Stimulated activated effector memory CD8-positive, alpha-beta T cell treated with anti-CD3 and anti-CD28 coated beads, Interleukin-12 subunit alpha, Interleukin-12 subunit beta, amount 100 ng/mL, for 72 hours (primary cell): Measurements from ENCODE around the gene OR6C74.
A peak's percentile ranks its signal among the peaks of the same experiment; 100 is the strongest.

Source experiments
- ATAC-seq: fragments of 150-1000 bp; cut with Tn5 transposase; 2 replicates; pipeline ENCODE4 v1.10.0; 2021
- DNase-seq, 2 donors: peaks; one replicate each; pipeline ENCODE4 v3.0.0; 2021 to 2022; ENCODE audit warnings: low spot score in 2 of 2
- H3K27ac Mint-ChIP-seq: one replicate; pipeline ENCODE4 v1.8.0; 2022; ENCODE audit warnings: mild to moderate bottlenecking, mixed read lengths
- H3K36me3 Mint-ChIP-seq: one replicate; pipeline ENCODE4 v1.8.0; 2022; ENCODE audit warnings: mild to moderate bottlenecking, mixed read lengths
- H3K4me1 Mint-ChIP-seq: one replicate; pipeline ENCODE4 v1.8.0; 2022; ENCODE audit warnings: mixed read lengths
- H3K4me3 Mint-ChIP-seq: one replicate; pipeline ENCODE4 v1.8.0; 2022; ENCODE audit warnings: mild to moderate bottlenecking, mixed read lengths
- H3K9me3 Mint-ChIP-seq: one replicate; pipeline ENCODE4 v1.8.0; 2022; ENCODE audit warnings: mixed read lengths

OR6C74 gene

DNA sequence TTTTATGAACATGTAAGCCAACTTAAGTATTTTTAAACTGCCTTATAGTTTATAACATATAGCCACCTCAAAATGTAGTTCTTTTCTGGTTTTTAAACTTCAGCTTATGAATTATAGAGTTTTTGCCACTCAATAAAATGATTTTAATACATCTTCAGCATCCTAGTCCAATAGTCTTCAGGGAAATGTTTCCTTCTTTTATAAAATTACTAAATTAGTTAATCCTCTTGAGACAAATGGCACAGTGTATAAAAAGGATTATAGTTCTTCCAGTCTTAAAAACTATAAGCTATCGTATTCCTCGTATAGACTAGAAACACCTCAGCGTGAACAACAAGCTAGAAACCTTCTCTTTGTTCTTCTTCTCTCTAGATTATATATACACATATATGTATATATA, at the start of gene OR6C74:
Gene OR6C74, plus strand, starts transcription at position 301 of the 400 bp plus-strand sequence. CDS start 2,679 bp downstream, outside the sequence.
- Mint-ChIP-seq H3K4me1 (no peaks in the 10 kb centered on the region), H3K36me3 (no peaks in the 10 kb centered on the region), H3K9me3 (no peaks in the 10 kb centered on the region), H3K4me3 (no peak within 1 kb of the TSS), H3K27ac (no peak within 1 kb of the TSS)
- DNase-seq (no peak), ATAC-seq (no peak)

GRCh38 chr12:55220725-55221124, 23.7 kb upstream of the OR6C74 start, which contains the start of gene OR10A7:
OR10A7 (plus strand) TSS chr12:55221025; CDS start chr12:55221025, 0 bp downstream.
- Mint-ChIP-seq H3K9me3 (no peaks in the 10 kb centered on the region), H3K36me3 (no peaks in the 10 kb centered on the region), H3K4me1 (no peaks in the 10 kb centered on the region), H3K27ac (no peak within 1 kb of the TSS), H3K4me3 (no peak within 1 kb of the TSS)
- no peak for ATAC-seq
- no peak for DNase-seq

DNA sequence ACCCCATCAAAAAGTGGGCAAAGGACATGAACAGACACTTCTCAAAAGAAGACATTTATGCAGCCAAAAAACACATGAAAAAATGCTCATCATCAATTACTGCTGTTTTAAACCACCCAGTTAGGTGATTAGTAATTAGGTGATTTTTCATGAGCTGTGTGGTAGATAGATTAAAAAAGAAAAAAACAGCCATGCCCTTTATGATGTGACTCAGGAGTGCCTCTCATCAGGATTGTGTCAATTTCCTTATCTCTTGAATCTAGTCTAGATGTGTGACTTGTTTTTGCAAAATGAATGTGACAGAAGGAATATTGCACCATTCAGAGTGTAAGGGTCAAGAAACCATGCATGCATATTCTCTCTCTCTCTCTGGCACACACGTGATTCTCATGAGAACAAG, 17.9 kb upstream of the OR6C74 start:
- Mint-ChIP-seq H3K4me3 (no peak overlapping the region), H3K4me1 (no peaks in the 10 kb centered on the region), H3K36me3 (no peaks in the 10 kb centered on the region), H3K27ac (no peak overlapping the region), H3K9me3 (no peaks in the 10 kb centered on the region)
- ATAC-seq (peak; percentile 58), DNase-seq (no peak)

GRCh38 chr12:55227643-55228042, 16.8 kb upstream of the OR6C74 start:
- Mint-ChIP-seq H3K9me3 (no peaks in the 10 kb centered on the region), H3K4me1 (no peaks in the 10 kb centered on the region), H3K27ac (no peak overlapping the region), H3K4me3 (no peak overlapping the region), H3K36me3 (no peaks in the 10 kb centered on the region)
- ATAC-seq (no peak), DNase-seq (no peak)

DNA sequence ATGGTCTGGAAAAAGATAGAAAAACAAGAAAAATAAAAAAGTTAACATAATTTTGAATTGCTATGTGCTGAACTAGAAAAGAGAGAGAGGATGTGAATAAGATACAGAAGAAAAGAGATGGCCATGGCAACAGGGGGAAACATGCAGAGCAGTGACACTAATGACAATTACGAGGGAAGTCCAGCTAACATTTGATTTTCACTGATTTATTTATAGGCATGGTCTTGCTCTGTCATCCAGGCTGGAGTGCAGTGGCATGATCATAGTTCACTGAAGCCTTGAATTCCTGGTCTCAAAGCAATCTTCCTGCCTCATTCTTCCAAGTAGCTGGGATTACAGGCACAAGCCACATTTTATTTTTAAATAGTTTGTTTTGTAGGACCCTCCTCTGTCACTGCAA, 1.8 kb downstream of the OR6C74 start:
- H3K4me3 Mint-ChIP-seq, result no peak overlapping the region
- DNase-seq (no peak), ATAC-seq (no peak)
- no peaks in the 10 kb centered on the region for H3K4me1 Mint-ChIP-seq
- H3K36me3 Mint-ChIP-seq, result no peaks in the 10 kb centered on the region
- no peaks in the 10 kb centered on the region for H3K9me3 Mint-ChIP-seq
- H3K27ac Mint-ChIP-seq, result no peak overlapping the region

DNA sequence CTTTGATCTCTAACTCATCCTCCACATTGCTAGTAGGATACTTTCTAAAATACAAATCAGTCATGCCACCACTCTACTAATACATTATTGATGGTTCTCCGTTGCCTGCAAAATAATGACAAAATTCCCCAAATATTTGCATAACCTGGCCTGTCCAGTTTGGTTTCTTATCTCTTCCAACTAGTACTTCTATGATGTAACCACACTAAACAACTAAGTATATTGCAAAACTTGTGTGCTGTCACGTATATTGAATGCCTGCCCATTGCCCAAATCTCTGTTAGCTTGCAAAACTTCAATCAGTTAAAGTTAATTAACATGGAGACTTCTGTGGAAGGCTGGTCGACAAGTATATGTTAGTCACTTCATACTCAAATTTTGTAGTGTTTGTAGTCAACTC, 6.5 kb downstream of the OR6C74 start:
- no peak for DNase-seq
- Mint-ChIP-seq H3K4me1 (no peaks in the 10 kb centered on the region), H3K36me3 (no peaks in the 10 kb centered on the region), H3K27ac (no peak overlapping the region), H3K4me3 (no peak overlapping the region), H3K9me3 (no peaks in the 10 kb centered on the region)
- no peak for ATAC-seq

DNA sequence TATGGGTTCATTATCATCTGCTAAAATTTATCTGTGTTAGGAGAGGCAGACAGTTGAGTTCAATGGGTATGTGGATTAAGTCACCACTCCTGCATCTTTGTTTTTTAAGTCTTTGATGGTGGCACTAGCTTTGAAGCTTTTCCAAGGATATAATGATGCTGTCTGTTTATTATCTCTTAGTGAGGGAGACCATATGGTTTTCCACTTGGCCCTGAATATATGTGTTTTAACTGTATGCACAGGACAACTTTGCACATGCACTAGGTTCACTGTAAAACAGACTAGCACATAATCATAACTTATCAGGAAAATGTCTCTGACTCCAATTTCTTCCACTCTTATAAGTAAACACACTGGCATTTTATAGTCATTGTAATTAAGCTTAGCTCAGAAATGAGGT, 8.9 kb downstream of the OR6C74 start:
- ATAC-seq, result no peak
- no peak overlapping the region for H3K27ac Mint-ChIP-seq
- no peak overlapping the region for H3K4me3 Mint-ChIP-seq
- no peak for DNase-seq
- no peaks in the 10 kb centered on the region for H3K4me1 Mint-ChIP-seq
- no peaks in the 10 kb centered on the region for H3K9me3 Mint-ChIP-seq
- no peaks in the 10 kb centered on the region for H3K36me3 Mint-ChIP-seq

DNA sequence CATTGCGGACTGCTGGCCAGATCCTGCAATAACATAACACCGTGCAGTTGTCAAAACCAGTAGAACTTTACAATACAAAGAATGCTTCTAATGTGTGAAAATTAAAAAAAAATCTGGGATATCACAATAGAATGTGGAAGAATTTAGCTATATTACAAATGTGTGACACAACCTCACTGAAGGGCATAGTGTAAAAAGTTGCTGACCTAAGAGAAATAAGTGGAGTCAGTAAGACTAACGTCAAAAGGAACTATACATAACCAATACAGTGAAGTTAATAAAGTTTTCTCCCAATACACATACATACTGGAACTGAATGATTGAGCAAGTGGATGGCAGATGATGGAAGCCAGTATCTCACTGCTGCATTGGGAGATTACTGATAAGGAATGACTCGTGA, 12.4 kb downstream of the OR6C74 start:
- ATAC-seq (no peak), DNase-seq (no peak)
- Mint-ChIP-seq H3K36me3 (no peaks in the 10 kb centered on the region), H3K9me3 (no peaks in the 10 kb centered on the region), H3K4me3 (no peak overlapping the region), H3K27ac (no peak overlapping the region), H3K4me1 (no peaks in the 10 kb centered on the region)

GRCh38 chr12:55258303-55258702, 13.9 kb downstream of the OR6C74 start:
- no peak for DNase-seq
- no peak overlapping the region for H3K27ac Mint-ChIP-seq
- H3K9me3 Mint-ChIP-seq, result no peaks in the 10 kb centered on the region
- no peaks in the 10 kb centered on the region for H3K4me1 Mint-ChIP-seq
- H3K4me3 Mint-ChIP-seq, result no peak overlapping the region
- H3K36me3 Mint-ChIP-seq, result no peaks in the 10 kb centered on the region
- ATAC-seq, result no peak

DNA sequence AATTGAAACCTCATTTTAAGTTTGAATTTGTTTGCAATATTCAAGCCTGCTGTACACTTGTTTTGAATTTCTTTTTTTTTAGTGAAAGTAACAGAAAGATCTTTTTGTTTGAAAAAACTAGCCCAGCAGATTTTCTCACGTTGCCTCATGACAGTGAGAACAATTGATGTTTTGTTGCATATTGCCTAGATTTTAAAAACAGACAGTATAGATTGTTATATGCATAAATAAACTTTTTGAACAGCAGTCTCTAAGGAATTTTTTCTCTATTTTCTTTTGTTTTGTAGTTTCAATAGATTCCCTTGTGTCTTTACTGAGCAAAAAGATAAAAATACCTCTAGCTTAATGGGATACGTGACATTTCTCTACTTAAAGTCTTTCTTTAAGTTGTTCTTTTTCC, 36.6 kb downstream of the OR6C74 start:
- ATAC-seq, result no peak
- Mint-ChIP-seq H3K9me3 (no peaks in the 10 kb centered on the region), H3K4me1 (no peaks in the 10 kb centered on the region), H3K27ac (no peak overlapping the region), H3K4me3 (no peak overlapping the region), H3K36me3 (no peaks in the 10 kb centered on the region)
- DNase-seq, result no peak

DNA sequence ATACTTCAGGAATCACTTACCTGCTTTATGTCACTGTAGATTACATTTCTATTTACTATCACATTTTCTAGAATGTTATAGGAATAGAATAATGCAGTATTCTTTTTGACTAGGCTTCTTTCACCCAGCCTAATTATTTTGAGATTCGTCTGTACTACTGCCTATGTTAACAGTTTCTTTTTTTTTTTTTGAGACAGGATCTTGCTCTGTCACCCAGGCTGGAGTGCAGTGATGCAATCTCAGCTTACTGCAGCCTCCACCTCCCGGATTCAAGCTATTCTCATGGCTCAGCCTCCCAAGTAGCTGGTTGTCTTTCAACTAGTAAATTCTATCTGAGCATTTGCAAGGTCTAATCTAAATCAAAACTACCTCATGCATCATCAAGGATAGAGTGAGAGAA, 45.6 kb downstream of the OR6C74 start:
- Mint-ChIP-seq H3K4me3 (no peak overlapping the region), H3K27ac (no peak overlapping the region), H3K9me3 (no peaks in the 10 kb centered on the region), H3K4me1 (no peaks in the 10 kb centered on the region), H3K36me3 (no peaks in the 10 kb centered on the region)
- ATAC-seq (no peak), DNase-seq (no peak)
